HCT116 (cell line): ENCODE data around the gene ITPKB. TPM values are rescaled to one million over a fixed set of nuclear protein-coding genes. Genes with fewer than 3 reads are reported as not detected.

ENCODE experiments used
- ATAC-seq: fragments of 200-7000 bp; cut with Tn5 transposase; 2 replicates; pipeline ENCODE4 v1.9.1; 2020; ENCODE audit warnings: mild to moderate bottlenecking, moderate library complexity
- BruUV-seq: library from RNA; stranded (reverse); fragments of 400-500 nt; replicated peaks from 2 replicates; lab custom pipeline; 2021; lab: Mats Ljungman, UMichigan
- CTCF ChIA-PET: fragments of 300-600 bp; sonication (Branson Sonifier 250); formaldehyde crosslinking; loops from one replicate; lab custom pipeline; 2021; ENCODE audit warnings: antibody characterized with exemption; lab: Charles Lee
- POLR2A ChIA-PET: fragments of 300-600, 350-600 bp; sonication (Branson Sonifier 250); formaldehyde crosslinking; loops from one replicate; lab custom pipeline; 2021; ENCODE audit warnings: antibody characterized with exemption; lab: Charles Lee
- RAD21 ChIA-PET, 2 experiments: fragments of 300-600 bp; sonication (Branson Sonifier 250); formaldehyde crosslinking; loops; one replicate each; lab custom pipeline; 2023; ENCODE audit warnings: low total read pairs in 2 of 2; ENCODE audit not compliant: uncharacterized antibody in 2 of 2, unreplicated experiment in 2 of 2, low non-redundant PET in 1 of 2; lab: Charles Lee
- DNase-seq: peaks from one replicate; pipeline ENCODE4 v3.0.0-alpha.2; 2010; ENCODE audit warnings: low read depth, low spot score
- H2AFZ ChIP-seq: fragments of 200-600 bp; shearing (Covaris generic), sonication (generic); 2 replicates; pipeline ENCODE4 v1.6.1; 2017; ENCODE audit warnings: low read depth, mixed run types, mixed read lengths, antibody characterized with exemption, low read length; ENCODE audit not compliant: poor library complexity, severe bottlenecking
- H3K27ac ChIP-seq: 2 replicates; pipeline ENCODE4 v1.5.1; 2012; ENCODE audit warnings: low read depth, low read length
- H3K27me3 ChIP-seq: fragments of 200-600 bp; sonication (generic); 2 replicates; pipeline ENCODE4 v1.6.1; 2016; ENCODE audit warnings: mixed run types, low read length, mixed read lengths; ENCODE audit not compliant: insufficient read depth
- H3K36me3 ChIP-seq, 2 experiments: fragments of 200-500 bp in 1 of 2; fragments of 200-600 bp in 1 of 2; sonication (Bioruptor generic) in 1 of 2; sonication (generic) in 1 of 2; 2 replicates each; pipeline versions ENCODE4 v1.5.1 to v1.6.1; 2014 to 2016; ENCODE audit warnings: low read length in 2 of 2, inconsistent platforms in 1 of 2, mixed read lengths in 1 of 2, mixed run types in 1 of 2; ENCODE audit not compliant: insufficient read depth in 2 of 2, control insufficient read depth in 1 of 2
- H3K4me1 ChIP-seq, 2 experiments: fragments of 200-600 bp in 1 of 2; sonication (generic) in 1 of 2; 2 replicates each; pipeline versions ENCODE4 v1.5.1 to v1.6.1; 2012 to 2017; ENCODE audit warnings: low read length in 2 of 2, inconsistent platforms in 1 of 2, mild to moderate bottlenecking in 1 of 2, mixed read lengths in 1 of 2, mixed run types in 1 of 2, moderate library complexity in 1 of 2; ENCODE audit not compliant: insufficient read depth in 2 of 2, control insufficient read depth in 1 of 2
- H3K4me2 ChIP-seq: fragments of 200-600 bp; sonication (generic); 2 replicates; pipeline ENCODE4 v1.6.1; 2017; ENCODE audit warnings: mixed run types, low read length, mixed read lengths
- H3K4me3 ChIP-seq, 2 experiments: fragments of 200-600 bp in 1 of 2; sonication (generic) in 1 of 2; replicated peaks in 1 of 2; 2 replicates each; pipeline ENCODE4 v1.5.1; 2011 to 2016; ENCODE audit warnings: low read length in 2 of 2, control low read depth in 1 of 2, low read depth in 1 of 2, mild to moderate bottlenecking in 1 of 2, mixed read lengths in 1 of 2, mixed run types in 1 of 2
- H3K79me2 ChIP-seq: fragments of 200-600 bp; sonication (generic); 2 replicates; pipeline ENCODE4 v1.6.1; 2017; ENCODE audit warnings: mild to moderate bottlenecking, mixed run types, low read length, moderate library complexity, mixed read lengths; ENCODE audit not compliant: insufficient read depth
- H3K9ac ChIP-seq: fragments of 200-600 bp; sonication (generic); 2 replicates; pipeline ENCODE4 v1.6.1; 2016; ENCODE audit warnings: low read length, mixed read lengths
- H3K9me2 ChIP-seq: fragments of 200-600 bp; sonication (generic), shearing (Covaris generic); 2 replicates; pipeline ENCODE4 v1.6.1; 2017; ENCODE audit warnings: mixed run types, mild to moderate bottlenecking, moderate library complexity; ENCODE audit not compliant: insufficient read depth
- H3K9me3 ChIP-seq, 2 experiments: fragments of 200-500 bp in 1 of 2; fragments of 200-600 bp in 1 of 2; sonication (Bioruptor generic) in 1 of 2; sonication (generic) in 1 of 2; 2 replicates each; pipeline ENCODE4 v1.6.1; 2014 to 2017; ENCODE audit warnings: low read length in 2 of 2, mixed read lengths in 2 of 2, inconsistent platforms in 1 of 2, low read depth in 1 of 2, mild to moderate bottlenecking in 1 of 2, mixed run types in 1 of 2, moderate library complexity in 1 of 2; ENCODE audit not compliant: control insufficient read depth in 1 of 2, insufficient read depth in 1 of 2
- H4K20me1 ChIP-seq: fragments of 200-600 bp; sonication (generic), shearing (Covaris generic); 2 replicates; pipeline ENCODE4 v1.6.1; 2017; ENCODE audit warnings: mixed run types, mild to moderate bottlenecking, moderate library complexity; ENCODE audit not compliant: insufficient read depth
- CBX3 ChIP-seq: IDR thresholded peaks from 2 replicates; pipeline ENCODE4 v1.6.1; 2012; ENCODE audit warnings: low read depth
- EGR1 ChIP-seq: IDR thresholded peaks from 2 replicates; pipeline ENCODE4 v1.6.1; 2012; ENCODE audit warnings: low read depth
- EZH2 ChIP-seq: fragments of 200-600 bp; sonication (generic); IDR thresholded peaks from 2 replicates; pipeline ENCODE4 v1.6.1; 2017; ENCODE audit warnings: antibody characterized with exemption, mixed run types
- FOSL1 ChIP-seq: IDR thresholded peaks from 2 replicates; pipeline ENCODE4 v1.6.1; 2012; ENCODE audit warnings: low read depth
- RAD21 ChIP-seq: IDR thresholded peaks from 2 replicates; pipeline ENCODE4 v1.6.1; 2012; ENCODE audit warnings: low read depth, mild to moderate bottlenecking
- SP1 ChIP-seq: IDR thresholded peaks from 2 replicates; pipeline ENCODE4 v1.6.1; 2012; ENCODE audit warnings: low read depth
- ZFX ChIP-seq: fragments of 450-650 bp; IDR thresholded peaks from 2 replicates; pipeline ENCODE4 v1.6.1; 2017
- intact Hi-C: fragments of 100-400 bp; cut with micrococcal nuclease; formaldehyde crosslinking; loops from 2 replicates; pipeline ENCODE4 v1.10.0; 2022
- total RNA-seq: library from RNA; stranded (reverse); gene quantifications from one replicate; pipeline ENCODE4 v1.2.1, GENCODE V29; 2021; ENCODE audit not compliant: unreplicated experiment
- TF ChIP-seq, protein P1 (sequence below), 3 experiments: fragments of 200-600 bp in 1 of 3; sonication (generic) in 1 of 3; IDR thresholded peaks in 2 of 3; conservative IDR thresholded peaks in 1 of 3; 2 replicates each; pipeline ENCODE4 v1.5.1; 2012 to 2017; ENCODE audit warnings: low read depth in 2 of 3, low read length in 2 of 3, antibody characterized with exemption in 1 of 3, borderline replicate concordance in 1 of 3, control low read depth in 1 of 3, mild to moderate bottlenecking in 1 of 3, mixed read lengths in 1 of 3, mixed run types in 1 of 3, moderate library complexity in 1 of 3; ENCODE audit not compliant: insufficient read depth in 1 of 3
- TF ChIP-seq, protein P2 (sequence below): IDR thresholded peaks from 2 replicates; pipeline ENCODE4 v1.6.1; 2011; ENCODE audit warnings: mild to moderate bottlenecking, low read length, moderate library complexity; ENCODE audit not compliant: insufficient replicate concordance; ENCODE audit errors: extremely low read depth

ITPKB gene
- total RNA-seq, 1 experiment from 2014 or later, result 4.4 TPM

DNA sequence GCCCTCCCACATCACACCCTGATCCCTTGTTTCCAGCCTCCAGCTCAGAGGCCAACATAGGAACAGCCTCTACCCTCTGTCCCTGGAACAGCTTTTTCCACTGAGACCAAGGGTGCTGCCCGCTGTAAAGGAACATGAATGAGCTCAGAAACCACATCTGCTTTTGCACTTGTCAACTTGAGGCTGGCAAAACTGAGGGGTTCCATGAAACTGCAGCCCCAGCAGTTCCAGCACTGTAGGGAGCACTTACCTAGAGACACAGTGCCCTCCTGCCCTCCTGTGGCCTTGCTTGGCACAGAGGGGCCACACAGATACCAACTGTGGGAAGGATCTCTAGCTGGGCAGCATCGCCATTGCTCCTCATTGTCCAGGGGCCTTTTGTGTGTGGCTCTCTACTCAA, 51.7 kb downstream of the ITPKB start:
- DNase-seq (no peak), ATAC-seq (peak; percentile 46; the same call in 1 of the 2 replicates)
- H3K4me3 ChIP-seq, result no peak overlapping the region
- H3K27ac ChIP-seq, result no peak overlapping the region
- TF ChIP-seq, protein P1, sequence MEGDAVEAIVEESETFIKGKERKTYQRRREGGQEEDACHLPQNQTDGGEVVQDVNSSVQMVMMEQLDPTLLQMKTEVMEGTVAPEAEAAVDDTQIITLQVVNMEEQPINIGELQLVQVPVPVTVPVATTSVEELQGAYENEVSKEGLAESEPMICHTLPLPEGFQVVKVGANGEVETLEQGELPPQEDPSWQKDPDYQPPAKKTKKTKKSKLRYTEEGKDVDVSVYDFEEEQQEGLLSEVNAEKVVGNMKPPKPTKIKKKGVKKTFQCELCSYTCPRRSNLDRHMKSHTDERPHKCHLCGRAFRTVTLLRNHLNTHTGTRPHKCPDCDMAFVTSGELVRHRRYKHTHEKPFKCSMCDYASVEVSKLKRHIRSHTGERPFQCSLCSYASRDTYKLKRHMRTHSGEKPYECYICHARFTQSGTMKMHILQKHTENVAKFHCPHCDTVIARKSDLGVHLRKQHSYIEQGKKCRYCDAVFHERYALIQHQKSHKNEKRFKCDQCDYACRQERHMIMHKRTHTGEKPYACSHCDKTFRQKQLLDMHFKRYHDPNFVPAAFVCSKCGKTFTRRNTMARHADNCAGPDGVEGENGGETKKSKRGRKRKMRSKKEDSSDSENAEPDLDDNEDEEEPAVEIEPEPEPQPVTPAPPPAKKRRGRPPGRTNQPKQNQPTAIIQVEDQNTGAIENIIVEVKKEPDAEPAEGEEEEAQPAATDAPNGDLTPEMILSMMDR (IDR thresholded peaks at IDR 0.05 in 2 of 3, conservative IDR thresholded peaks at IDR 0.05 in 1 of 3; ENCODE audit: borderline replicate concordance in 1 of 3, insufficient read depth in 1 of 3, low read depth in 2 of 3, low read length in 2 of 3), result peak in 1 of 3 experiments; percentile 18; a peak in 1 of 6 replicates
- TF ChIP-seq, protein P2, sequence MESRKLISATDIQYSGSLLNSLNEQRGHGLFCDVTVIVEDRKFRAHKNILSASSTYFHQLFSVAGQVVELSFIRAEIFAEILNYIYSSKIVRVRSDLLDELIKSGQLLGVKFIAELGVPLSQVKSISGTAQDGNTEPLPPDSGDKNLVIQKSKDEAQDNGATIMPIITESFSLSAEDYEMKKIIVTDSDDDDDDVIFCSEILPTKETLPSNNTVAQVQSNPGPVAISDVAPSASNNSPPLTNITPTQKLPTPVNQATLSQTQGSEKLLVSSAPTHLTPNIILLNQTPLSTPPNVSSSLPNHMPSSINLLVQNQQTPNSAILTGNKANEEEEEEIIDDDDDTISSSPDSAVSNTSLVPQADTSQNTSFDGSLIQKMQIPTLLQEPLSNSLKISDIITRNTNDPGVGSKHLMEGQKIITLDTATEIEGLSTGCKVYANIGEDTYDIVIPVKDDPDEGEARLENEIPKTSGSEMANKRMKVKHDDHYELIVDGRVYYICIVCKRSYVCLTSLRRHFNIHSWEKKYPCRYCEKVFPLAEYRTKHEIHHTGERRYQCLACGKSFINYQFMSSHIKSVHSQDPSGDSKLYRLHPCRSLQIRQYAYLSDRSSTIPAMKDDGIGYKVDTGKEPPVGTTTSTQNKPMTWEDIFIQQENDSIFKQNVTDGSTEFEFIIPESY, result no peak
- TF ChIP-seq EGR1, result no peak
- no peak for TF ChIP-seq CBX3
- TF ChIP-seq EZH2, result no peak
- TF ChIP-seq ZFX, result no peak
- peak; percentile 54 for TF ChIP-seq RAD21
- no peak for TF ChIP-seq FOSL1
- no peak for TF ChIP-seq SP1
- no peak overlapping the region for H2AFZ ChIP-seq
- no peaks in the 10 kb centered on the region for H4K20me1 ChIP-seq
- BruUV-seq, result no TSS peak
- no peaks in the 10 kb centered on the region for H3K36me3 ChIP-seq
- ChIA-PET CTCF (no interaction called here), POLR2A (no interaction called here), RAD21 (interaction anchor here in 1 of 2 experiments (0.6 kb wide), 1 partner anchor 54 kb away, joined by 3 read pairs; no protein-coding TSS in a partner anchor)
- H3K4me2 ChIP-seq, result no peak overlapping the region
- intact Hi-C loops, result no loop called here
- no peak overlapping the region for H3K9ac ChIP-seq
- H3K4me1 ChIP-seq, result no peaks in the 10 kb centered on the region
- H3K79me2 ChIP-seq, result no peaks in the 10 kb centered on the region
- H3K27me3 ChIP-seq, result no peaks in the 10 kb centered on the region; the same call in 1 of the 2 replicates
- no peaks in the 10 kb centered on the region for H3K9me2 ChIP-seq
- H3K9me3 ChIP-seq, result no peaks in the 10 kb centered on the region
